ENCODE data around the gene JAZF1. TPM values are rescaled to one million over a fixed set of nuclear protein-coding genes. Genes with fewer than 3 reads are reported as not detected.

JAZF1 gene
- total RNA-seq, 1 donor from 2014 or later, result 3.1 TPM

DNA sequence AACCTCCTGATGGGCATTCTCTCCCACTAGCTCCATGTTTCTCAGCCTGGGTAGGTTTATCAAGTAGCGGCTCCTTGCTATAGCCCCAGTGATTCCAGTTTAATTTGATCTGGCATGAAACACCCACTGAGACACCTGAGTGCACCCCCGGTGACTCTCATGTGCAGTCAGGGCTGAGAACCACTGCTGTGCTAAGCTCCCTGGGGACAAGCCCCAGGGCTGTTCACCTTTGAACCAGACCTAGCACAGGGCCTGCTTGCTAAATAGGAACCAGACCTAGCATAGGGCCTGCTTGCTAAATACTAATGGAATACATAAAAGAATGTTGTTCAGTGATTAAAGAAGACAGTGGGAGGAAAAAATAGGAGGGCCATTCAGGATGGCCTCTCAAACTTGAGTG lies 167.6 kb downstream of the JAZF1 start:
- Mint-ChIP-seq H3K36me3 (ENCODE audit: low read depth) (no peaks in the 10 kb centered on the region), H3K27ac (ENCODE audit: unreplicated experiment) (no peak overlapping the region), H3K27me3 (ENCODE audit: low read depth) (peaks cover 8% of the 10 kb centered on the region), H3K4me3 (no peak overlapping the region), H3K4me1 (no peaks in the 10 kb centered on the region), H3K9me3 (peaks cover 3% of the 10 kb centered on the region)
- DNase-seq (ENCODE audit: low read depth, low spot score), result no peak
- TF ChIP-seq, protein P1, sequence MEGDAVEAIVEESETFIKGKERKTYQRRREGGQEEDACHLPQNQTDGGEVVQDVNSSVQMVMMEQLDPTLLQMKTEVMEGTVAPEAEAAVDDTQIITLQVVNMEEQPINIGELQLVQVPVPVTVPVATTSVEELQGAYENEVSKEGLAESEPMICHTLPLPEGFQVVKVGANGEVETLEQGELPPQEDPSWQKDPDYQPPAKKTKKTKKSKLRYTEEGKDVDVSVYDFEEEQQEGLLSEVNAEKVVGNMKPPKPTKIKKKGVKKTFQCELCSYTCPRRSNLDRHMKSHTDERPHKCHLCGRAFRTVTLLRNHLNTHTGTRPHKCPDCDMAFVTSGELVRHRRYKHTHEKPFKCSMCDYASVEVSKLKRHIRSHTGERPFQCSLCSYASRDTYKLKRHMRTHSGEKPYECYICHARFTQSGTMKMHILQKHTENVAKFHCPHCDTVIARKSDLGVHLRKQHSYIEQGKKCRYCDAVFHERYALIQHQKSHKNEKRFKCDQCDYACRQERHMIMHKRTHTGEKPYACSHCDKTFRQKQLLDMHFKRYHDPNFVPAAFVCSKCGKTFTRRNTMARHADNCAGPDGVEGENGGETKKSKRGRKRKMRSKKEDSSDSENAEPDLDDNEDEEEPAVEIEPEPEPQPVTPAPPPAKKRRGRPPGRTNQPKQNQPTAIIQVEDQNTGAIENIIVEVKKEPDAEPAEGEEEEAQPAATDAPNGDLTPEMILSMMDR (conservative IDR thresholded peaks at IDR 0.05), result no peak

DNA sequence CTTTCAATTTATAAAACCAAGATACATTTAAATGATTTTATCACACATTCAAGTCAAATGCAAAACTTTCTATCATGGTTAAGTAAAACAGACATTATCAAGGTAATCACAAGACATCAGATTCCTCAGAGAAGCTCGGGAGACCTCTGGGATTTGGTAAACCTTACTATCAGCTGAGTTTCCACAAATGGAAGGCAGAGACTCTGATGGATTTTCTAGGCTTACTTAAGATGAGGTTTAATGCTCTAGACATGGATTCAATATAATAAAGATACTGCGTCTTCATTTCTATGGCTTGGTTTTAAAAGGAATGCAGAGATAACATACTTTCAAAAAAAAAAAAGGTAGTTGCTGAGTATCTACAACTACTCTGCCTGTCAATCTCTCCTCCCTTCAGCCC lies 171.7 kb downstream of the JAZF1 start:
- H3K36me3 Mint-ChIP-seq (ENCODE audit: low read depth), result no peaks in the 10 kb centered on the region
- peaks cover 5% of the 10 kb centered on the region for H3K27me3 Mint-ChIP-seq (ENCODE audit: low read depth)
- H3K4me3 Mint-ChIP-seq, result no peak overlapping the region
- DNase-seq (ENCODE audit: low read depth, low spot score), result no peak
- H3K4me1 Mint-ChIP-seq, result no peaks in the 10 kb centered on the region
- H3K27ac Mint-ChIP-seq (ENCODE audit: unreplicated experiment), result peak overlapping the region; percentile 53
- TF ChIP-seq, protein P1 (conservative IDR thresholded peaks at IDR 0.05), result no peak
- H3K9me3 Mint-ChIP-seq, result no peaks in the 10 kb centered on the region

DNA sequence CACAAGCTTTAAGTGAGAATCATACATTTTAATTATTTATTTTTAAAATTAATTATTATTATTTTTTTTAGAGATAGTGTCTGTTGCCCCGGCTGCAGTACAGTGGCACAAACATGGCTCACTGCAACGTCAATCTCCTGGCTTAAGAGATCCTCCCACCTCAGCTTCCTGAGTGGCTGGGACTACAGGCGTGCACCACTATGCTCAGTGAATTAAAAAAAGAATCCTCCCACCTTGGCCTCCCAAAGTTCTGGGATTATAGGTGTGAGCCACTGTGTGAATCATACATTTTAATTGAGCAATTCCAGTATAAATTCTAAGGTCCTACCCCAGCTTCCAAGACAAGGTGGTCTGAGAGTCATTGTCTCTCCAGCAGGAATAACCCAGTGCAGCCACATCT lies 172.4 kb downstream of the JAZF1 start:
- no peaks in the 10 kb centered on the region for H3K9me3 Mint-ChIP-seq
- no peak for DNase-seq (ENCODE audit: low read depth, low spot score)
- peaks cover 5% of the 10 kb centered on the region for H3K27me3 Mint-ChIP-seq (ENCODE audit: low read depth)
- TF ChIP-seq, protein P1 (conservative IDR thresholded peaks at IDR 0.05), result no peak
- H3K27ac Mint-ChIP-seq (ENCODE audit: unreplicated experiment), result no peak overlapping the region
- no peaks in the 10 kb centered on the region for H3K36me3 Mint-ChIP-seq (ENCODE audit: low read depth)
- H3K4me3 Mint-ChIP-seq, result no peak overlapping the region
- no peaks in the 10 kb centered on the region for H3K4me1 Mint-ChIP-seq

DNA sequence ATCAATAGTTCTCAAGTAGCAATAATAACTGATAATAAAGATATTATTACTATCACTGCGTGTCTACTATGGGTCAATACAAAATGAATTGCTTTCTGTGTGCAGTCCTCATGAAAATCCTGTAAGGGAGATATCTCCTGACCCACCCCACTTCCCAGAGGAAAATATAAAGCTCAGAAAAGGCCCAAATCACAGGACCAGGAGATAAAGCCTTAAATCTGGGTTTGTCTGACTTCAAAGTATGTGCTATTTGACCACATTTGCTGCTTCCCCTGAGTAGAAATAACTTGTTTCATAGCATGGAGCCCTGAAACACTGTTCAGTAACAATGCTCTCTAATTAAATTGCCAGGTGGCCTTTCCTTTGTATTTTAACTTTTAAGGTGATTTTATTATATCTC lies 174.1 kb downstream of the JAZF1 start:
- no peaks in the 10 kb centered on the region for H3K36me3 Mint-ChIP-seq (ENCODE audit: low read depth)
- DNase-seq (ENCODE audit: low read depth, low spot score), result no peak
- H3K27ac Mint-ChIP-seq (ENCODE audit: unreplicated experiment), result no peak overlapping the region
- H3K9me3 Mint-ChIP-seq, result no peaks in the 10 kb centered on the region
- TF ChIP-seq, protein P1 (conservative IDR thresholded peaks at IDR 0.05), result no peak
- H3K27me3 Mint-ChIP-seq (ENCODE audit: low read depth), result peaks cover 5% of the 10 kb centered on the region
- no peaks in the 10 kb centered on the region for H3K4me1 Mint-ChIP-seq
- no peak overlapping the region for H3K4me3 Mint-ChIP-seq

DNA sequence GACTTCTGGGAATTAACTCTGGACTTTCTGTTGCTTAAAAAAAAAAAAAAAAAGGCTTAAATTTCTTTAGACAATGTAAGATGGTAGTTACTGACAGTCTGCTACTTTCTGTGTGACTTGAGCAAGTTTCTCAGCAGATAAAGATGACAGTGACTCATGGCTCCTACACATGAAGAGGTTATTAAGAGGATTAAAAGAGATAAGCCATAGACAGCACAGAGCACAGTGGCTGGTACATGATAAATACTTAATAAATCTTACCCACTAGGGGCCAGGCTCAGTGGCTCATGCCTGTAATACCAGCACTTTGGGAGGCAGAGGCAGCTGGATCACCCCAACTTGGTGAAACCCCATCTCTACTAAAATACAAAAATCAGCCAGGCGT lies 174.8 kb downstream of the JAZF1 start:
- Mint-ChIP-seq H3K4me3 (no peak overlapping the region), H3K36me3 (ENCODE audit: low read depth) (no peaks in the 10 kb centered on the region), H3K27ac (ENCODE audit: unreplicated experiment) (no peak overlapping the region), H3K4me1 (no peaks in the 10 kb centered on the region), H3K27me3 (ENCODE audit: low read depth) (peaks cover 5% of the 10 kb centered on the region), H3K9me3 (no peaks in the 10 kb centered on the region)
- no peak for DNase-seq (ENCODE audit: low read depth, low spot score)
- TF ChIP-seq, protein P1 (conservative IDR thresholded peaks at IDR 0.05), result no peak
